HEK293 (cell line): ENCODE measurements around the gene PARP9.

ENCODE experiments used
- CTCF ChIA-PET: fragments of 350-600 bp; formaldehyde crosslinking; extraction: SDS; loops from one replicate; lab custom pipeline; 2021; ENCODE audit warnings: antibody characterized with exemption; lab: Yijun Ruan, JAX
- POLR2A ChIA-PET: fragments of 300-600 bp; formaldehyde crosslinking; extraction: SDS; loops from one replicate; lab custom pipeline; 2020; ENCODE audit warnings: antibody characterized with exemption, inconsistent platforms; lab: Yijun Ruan, JAX
- H3K27ac ChIP-seq: fragments of 200-500 bp; sonication (Bioruptor generic); 2 replicates; pipeline ENCODE4 v1.5.1; 2014; ENCODE audit warnings: low read depth, low read length, control low read depth, inconsistent platforms; ENCODE audit errors: extremely low read depth
- H3K36me3 ChIP-seq, 2 experiments: fragments of 200-500 bp in 1 of 2; sonication (Bioruptor generic) in 1 of 2; 1 replicate in 1 of 2; 2 replicates in 1 of 2; pipeline ENCODE4 v1.5.1; 2014 to 2017; ENCODE audit warnings: inconsistent platforms in 2 of 2, low read length in 2 of 2; ENCODE audit not compliant: control insufficient read depth in 2 of 2, insufficient read depth in 1 of 2
- H3K4me1 ChIP-seq: fragments of 200-500 bp; sonication (Bioruptor generic); 2 replicates; pipeline ENCODE4 v1.5.1; 2014; ENCODE audit warnings: mild to moderate bottlenecking, low read length, inconsistent platforms; ENCODE audit not compliant: control insufficient read depth, insufficient read depth
- H3K4me3 ChIP-seq: 2 replicates; pipeline ENCODE4 v1.5.1; 2011; ENCODE audit warnings: low read depth, mild to moderate bottlenecking, control low read depth, low read length, moderate library complexity
- H3K9me3 ChIP-seq: fragments of 200-500 bp; sonication (Bioruptor generic); 2 replicates; pipeline ENCODE4 v1.5.1; 2014; ENCODE audit warnings: low read depth, low read length, inconsistent platforms; ENCODE audit not compliant: control insufficient read depth, insufficient read depth
- GFI1B ChIP-seq: fragments of 450-650 bp; formaldehyde crosslinking; IDR thresholded peaks from 2 replicates; pipeline ENCODE4 v1.5.1; 2016; ENCODE audit warnings: missing biosample characterization, missing genetic modification characterization
- GLIS1 ChIP-seq: fragments of 450-650 bp; formaldehyde crosslinking; IDR thresholded peaks from 2 replicates; pipeline ENCODE4 v1.5.1; 2016; ENCODE audit warnings: missing biosample characterization, missing genetic modification characterization
- HOXA7 ChIP-seq: sonication (generic); formaldehyde crosslinking; IDR thresholded peaks from 2 replicates; pipeline ENCODE4 v1.8.1; 2022; ENCODE audit warnings: missing genetic modification reagents, borderline replicate concordance
- KLF9 ChIP-seq: fragments of 450-650 bp; formaldehyde crosslinking; IDR thresholded peaks from 2 replicates; pipeline ENCODE4 v1.5.1; 2016; ENCODE audit warnings: missing biosample characterization, missing genetic modification characterization, low read depth
- SCRT1 ChIP-seq: fragments of 450-650 bp; formaldehyde crosslinking; IDR thresholded peaks from 2 replicates; pipeline ENCODE4 v1.5.1; 2016; ENCODE audit warnings: missing biosample characterization, missing genetic modification characterization, borderline replicate concordance
- TCF7L2 ChIP-seq: IDR thresholded peaks from 2 replicates; pipeline ENCODE4 v1.6.1; 2011; ENCODE audit warnings: low read depth, mild to moderate bottlenecking, inconsistent platforms, low read length, moderate library complexity, borderline replicate concordance
- YY1 ChIP-seq: fragments of 450-650 bp; formaldehyde crosslinking; IDR thresholded peaks from 2 replicates; pipeline ENCODE4 v1.5.1; 2018; ENCODE audit warnings: missing biosample characterization, missing genetic modification characterization
- ZBTB48 ChIP-seq: fragments of 450-650 bp; formaldehyde crosslinking; IDR thresholded peaks from 2 replicates; pipeline ENCODE4 v1.5.1; 2016; ENCODE audit warnings: missing biosample characterization, missing genetic modification characterization
- ZEB2 ChIP-seq: fragments of 450-650 bp; formaldehyde crosslinking; IDR thresholded peaks from 2 replicates; pipeline ENCODE4 v1.5.1; 2016; ENCODE audit warnings: missing biosample characterization, missing genetic modification characterization
- ZNF146 ChIP-seq: fragments of 450-650 bp; formaldehyde crosslinking; IDR thresholded peaks from 2 replicates; pipeline ENCODE4 v1.5.1; 2016; ENCODE audit warnings: missing biosample characterization, missing genetic modification characterization
- ZNF184 ChIP-seq: fragments of 450-650 bp; IDR thresholded peaks from 2 replicates; pipeline ENCODE4 v1.5.1; 2018; ENCODE audit warnings: missing biosample characterization, mild to moderate bottlenecking, missing genetic modification characterization
- ZNF223 ChIP-seq: fragments of 450-650 bp; formaldehyde crosslinking; IDR thresholded peaks from 2 replicates; pipeline ENCODE4 v1.5.1; 2016; ENCODE audit warnings: missing biosample characterization, missing genetic modification characterization
- ZNF274 ChIP-seq, 2 experiments: fragments of 200-500 bp in 1 of 2; fragments of 450-650 bp in 1 of 2; sonication (Bioruptor generic) in 1 of 2; formaldehyde crosslinking in 1 of 2; IDR thresholded peaks; 2 replicates each; pipeline versions ENCODE4 v1.5.1 to v1.6.1; 2014 to 2016; ENCODE audit warnings: borderline replicate concordance in 1 of 2, inconsistent platforms in 1 of 2, low read length in 1 of 2, missing biosample characterization in 1 of 2, missing genetic modification characterization in 1 of 2
- ZNF302 ChIP-seq: fragments of 450-650 bp; formaldehyde crosslinking; IDR thresholded peaks from 2 replicates; pipeline ENCODE4 v1.5.1; 2016; ENCODE audit warnings: missing biosample characterization, missing genetic modification characterization, low read depth
- ZNF391 ChIP-seq: fragments of 450-650 bp; formaldehyde crosslinking; IDR thresholded peaks from 2 replicates; pipeline ENCODE4 v1.5.1; 2016; ENCODE audit warnings: low read depth, missing biosample characterization, missing genetic modification characterization, borderline replicate concordance
- ZNF510 ChIP-seq: fragments of 450-650 bp; formaldehyde crosslinking; IDR thresholded peaks from 2 replicates; pipeline ENCODE4 v1.5.1; 2018; ENCODE audit warnings: mild to moderate bottlenecking, missing genetic modification characterization, missing biosample characterization; ENCODE audit not compliant: insufficient replicate concordance
- ZNF560 ChIP-seq: fragments of 450-650 bp; formaldehyde crosslinking; IDR thresholded peaks from 2 replicates; pipeline ENCODE4 v1.5.1; 2017; ENCODE audit warnings: missing biosample characterization, missing genetic modification characterization, borderline replicate concordance
- ZNF600 ChIP-seq: fragments of 450-650 bp; formaldehyde crosslinking; IDR thresholded peaks from 2 replicates; pipeline ENCODE4 v1.5.1; 2016; ENCODE audit warnings: missing biosample characterization, missing genetic modification characterization
- ZNF658 ChIP-seq: fragments of 450-650 bp; formaldehyde crosslinking; IDR thresholded peaks from 2 replicates; pipeline ENCODE4; 2016; ENCODE audit warnings: missing biosample characterization, missing genetic modification characterization
- ZNF830 ChIP-seq: fragments of 450-650 bp; IDR thresholded peaks from 2 replicates; pipeline ENCODE4 v1.5.0; 2018; ENCODE audit warnings: missing biosample characterization, missing genetic modification characterization, low read depth, mild to moderate bottlenecking, moderate library complexity
- ZNF837 ChIP-seq: fragments of 450-650 bp; formaldehyde crosslinking; IDR thresholded peaks from 2 replicates; pipeline ENCODE4 v1.5.1; 2016; ENCODE audit warnings: missing biosample characterization, missing genetic modification characterization
- TF ChIP-seq, protein P1 (sequence below): fragments of 450-650 bp; formaldehyde crosslinking; conservative IDR thresholded peaks from 2 replicates; pipeline ENCODE4 v1.5.1; 2016; ENCODE audit warnings: low read depth, missing biosample characterization, missing genetic modification characterization
- TF ChIP-seq, protein P2 (sequence below): fragments of 450-650 bp; formaldehyde crosslinking; IDR thresholded peaks from 2 replicates; pipeline ENCODE4 v1.5.1; 2017; ENCODE audit warnings: missing biosample characterization, missing genetic modification characterization
- TF ChIP-seq, protein P3 (sequence below): fragments of 450-650 bp; formaldehyde crosslinking; IDR thresholded peaks from 2 replicates; pipeline ENCODE4 v1.5.1; 2016; ENCODE audit warnings: missing biosample characterization, missing genetic modification characterization
- TF ChIP-seq, protein P4 (sequence below): fragments of 450-650 bp; formaldehyde crosslinking; IDR thresholded peaks from 2 replicates; pipeline ENCODE4 v1.5.1; 2016; ENCODE audit warnings: missing biosample characterization, missing genetic modification characterization

Gene PARP9

DNA sequence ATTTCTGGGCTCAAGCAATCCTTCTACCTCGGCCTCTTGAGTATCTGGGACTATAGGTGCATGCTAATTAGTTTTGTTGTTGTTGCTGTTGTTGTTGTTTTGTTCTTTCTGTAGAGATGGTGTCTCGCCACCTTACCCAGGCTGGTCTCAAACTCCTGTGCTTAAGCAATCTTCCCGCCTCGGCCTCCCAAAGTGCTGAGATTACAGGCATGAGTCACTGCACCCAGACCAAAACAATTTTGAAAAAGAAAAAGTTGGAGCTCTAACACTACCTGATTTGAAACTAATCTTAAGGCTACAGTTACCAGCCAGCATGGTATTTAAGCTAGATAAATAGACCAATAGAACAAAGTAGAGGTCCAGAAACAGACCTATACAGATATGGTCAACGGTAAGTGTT lies 79.1 kb downstream of the PARP9 start:
- no peaks in the 10 kb centered on the region for H3K9me3 ChIP-seq
- H3K4me3 ChIP-seq = no peak overlapping the region
- no peak overlapping the region for H3K27ac ChIP-seq
- TF ChIP-seq ZNF600 (tag by site-specific recombination) = peak; percentile 65; the same call in 1 of the 2 replicates
- peak; percentile 36 for TF ChIP-seq GLIS1 (tag by site-specific recombination)
- TF ChIP-seq ZNF837 (tag by site-specific recombination) = no peak
- no peak for TF ChIP-seq ZNF830 (tag by site-specific recombination)
- TF ChIP-seq ZNF560 (tag by site-specific recombination) = no peak
- TF ChIP-seq TCF7L2 = no peak
- TF ChIP-seq GFI1B (tag by site-specific recombination) = 0 out of 2 replicates have a peak, but pooled peaks have one; percentile 51
- no peak for TF ChIP-seq ZNF510 (tag by site-specific recombination)
- TF ChIP-seq ZNF146 = no peak
- no peak for TF ChIP-seq YY1 (tag by site-specific recombination)
- TF ChIP-seq ZNF302 (tag by site-specific recombination) = no peak
- TF ChIP-seq ZNF274 (IDR thresholded peaks at IDR 0.05; ENCODE audit: low read length) = no peak
- TF ChIP-seq ZNF274 (tag by site-specific recombination; IDR thresholded peaks at IDR 0.05; ENCODE audit: borderline replicate concordance) = no peak
- no peak for TF ChIP-seq ZNF658 (tag by site-specific recombination)
- TF ChIP-seq KLF9 (tag by site-specific recombination) = no peak
- TF ChIP-seq, protein P1, sequence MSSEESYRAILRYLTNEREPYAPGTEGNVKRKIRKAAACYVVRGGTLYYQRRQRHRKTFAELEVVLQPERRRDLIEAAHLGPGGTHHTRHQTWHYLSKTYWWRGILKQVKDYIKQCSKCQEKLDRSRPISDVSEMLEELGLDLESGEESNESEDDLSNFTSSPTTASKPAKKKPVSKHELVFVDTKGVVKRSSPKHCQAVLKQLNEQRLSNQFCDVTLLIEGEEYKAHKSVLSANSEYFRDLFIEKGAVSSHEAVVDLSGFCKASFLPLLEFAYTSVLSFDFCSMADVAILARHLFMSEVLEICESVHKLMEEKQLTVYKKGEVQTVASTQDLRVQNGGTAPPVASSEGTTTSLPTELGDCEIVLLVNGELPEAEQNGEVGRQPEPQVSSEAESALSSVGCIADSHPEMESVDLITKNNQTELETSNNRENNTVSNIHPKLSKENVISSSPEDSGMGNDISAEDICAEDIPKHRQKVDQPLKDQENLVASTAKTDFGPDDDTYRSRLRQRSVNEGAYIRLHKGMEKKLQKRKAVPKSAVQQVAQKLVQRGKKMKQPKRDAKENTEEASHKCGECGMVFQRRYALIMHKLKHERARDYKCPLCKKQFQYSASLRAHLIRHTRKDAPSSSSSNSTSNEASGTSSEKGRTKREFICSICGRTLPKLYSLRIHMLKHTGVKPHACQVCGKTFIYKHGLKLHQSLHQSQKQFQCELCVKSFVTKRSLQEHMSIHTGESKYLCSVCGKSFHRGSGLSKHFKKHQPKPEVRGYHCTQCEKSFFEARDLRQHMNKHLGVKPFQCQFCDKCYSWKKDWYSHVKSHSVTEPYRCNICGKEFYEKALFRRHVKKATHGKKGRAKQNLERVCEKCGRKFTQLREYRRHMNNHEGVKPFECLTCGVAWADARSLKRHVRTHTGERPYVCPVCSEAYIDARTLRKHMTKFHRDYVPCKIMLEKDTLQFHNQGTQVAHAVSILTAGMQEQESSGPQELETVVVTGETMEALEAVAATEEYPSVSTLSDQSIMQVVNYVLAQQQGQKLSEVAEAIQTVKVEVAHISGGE (tag by site-specific recombination) = no peak
- no peak for TF ChIP-seq ZNF184 (tag by site-specific recombination)
- TF ChIP-seq, all 188 proteins: peak for 3
- H3K36me3 ChIP-seq = peaks cover 0 to 10% of the 10 kb centered on the region in 2 experiments; a peak in 1 of 3 replicates
- ChIA-PET CTCF (interaction anchor here (0.7 kb wide), 1 partner anchor 12 kb away, joined by 3 read pairs; no protein-coding TSS in a partner anchor), POLR2A (no interaction called here)
- no peaks in the 10 kb centered on the region for H3K4me1 ChIP-seq

DNA sequence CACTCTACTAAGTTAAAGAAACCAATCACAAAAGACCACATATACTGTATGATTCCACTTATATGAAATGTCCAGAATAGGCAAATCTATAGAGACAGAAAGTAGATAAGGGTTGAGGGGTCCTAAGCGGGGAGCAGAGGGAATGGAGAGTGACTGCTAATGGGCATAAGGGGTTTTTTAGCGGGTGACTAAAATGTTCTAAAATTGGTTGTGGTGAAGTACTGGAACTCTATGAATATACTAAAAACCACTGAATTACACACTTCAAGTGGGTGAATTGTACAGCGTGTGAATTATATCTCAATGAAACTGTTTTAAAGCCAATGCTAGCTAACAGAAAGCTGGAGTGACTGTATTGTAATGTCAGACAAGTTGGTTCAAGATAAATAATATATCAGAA lies 82.7 kb downstream of the PARP9 start:
- ChIA-PET POLR2A (no interaction called here), CTCF (no interaction called here)
- no peak overlapping the region for H3K4me3 ChIP-seq
- no peaks in the 10 kb centered on the region for H3K4me1 ChIP-seq
- no peak overlapping the region for H3K27ac ChIP-seq
- peaks cover 0 to 6% of the 10 kb centered on the region in 2 experiments; a peak in 1 of 3 replicates for H3K36me3 ChIP-seq
- H3K9me3 ChIP-seq = no peaks in the 10 kb centered on the region
- no peak for TF ChIP-seq ZNF302 (tag by site-specific recombination)
- TF ChIP-seq ZNF391 (tag by site-specific recombination) = no peak
- TF ChIP-seq, protein P2, sequence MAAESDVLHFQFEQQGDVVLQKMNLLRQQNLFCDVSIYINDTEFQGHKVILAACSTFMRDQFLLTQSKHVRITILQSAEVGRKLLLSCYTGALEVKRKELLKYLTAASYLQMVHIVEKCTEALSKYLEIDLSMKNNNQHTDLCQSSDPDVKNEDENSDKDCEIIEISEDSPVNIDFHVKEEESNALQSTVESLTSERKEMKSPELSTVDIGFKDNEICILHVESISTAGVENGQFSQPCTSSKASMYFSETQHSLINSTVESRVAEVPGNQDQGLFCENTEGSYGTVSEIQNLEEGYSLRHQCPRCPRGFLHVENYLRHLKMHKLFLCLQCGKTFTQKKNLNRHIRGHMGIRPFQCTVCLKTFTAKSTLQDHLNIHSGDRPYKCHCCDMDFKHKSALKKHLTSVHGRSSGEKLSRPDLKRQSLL (tag by site-specific recombination) = no peak
- TF ChIP-seq, protein P3, sequence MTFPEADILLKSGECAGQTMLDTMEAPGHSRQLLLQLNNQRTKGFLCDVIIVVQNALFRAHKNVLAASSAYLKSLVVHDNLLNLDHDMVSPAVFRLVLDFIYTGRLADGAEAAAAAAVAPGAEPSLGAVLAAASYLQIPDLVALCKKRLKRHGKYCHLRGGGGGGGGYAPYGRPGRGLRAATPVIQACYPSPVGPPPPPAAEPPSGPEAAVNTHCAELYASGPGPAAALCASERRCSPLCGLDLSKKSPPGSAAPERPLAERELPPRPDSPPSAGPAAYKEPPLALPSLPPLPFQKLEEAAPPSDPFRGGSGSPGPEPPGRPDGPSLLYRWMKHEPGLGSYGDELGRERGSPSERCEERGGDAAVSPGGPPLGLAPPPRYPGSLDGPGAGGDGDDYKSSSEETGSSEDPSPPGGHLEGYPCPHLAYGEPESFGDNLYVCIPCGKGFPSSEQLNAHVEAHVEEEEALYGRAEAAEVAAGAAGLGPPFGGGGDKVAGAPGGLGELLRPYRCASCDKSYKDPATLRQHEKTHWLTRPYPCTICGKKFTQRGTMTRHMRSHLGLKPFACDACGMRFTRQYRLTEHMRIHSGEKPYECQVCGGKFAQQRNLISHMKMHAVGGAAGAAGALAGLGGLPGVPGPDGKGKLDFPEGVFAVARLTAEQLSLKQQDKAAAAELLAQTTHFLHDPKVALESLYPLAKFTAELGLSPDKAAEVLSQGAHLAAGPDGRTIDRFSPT (tag by site-specific recombination) = no peak
- TF ChIP-seq, protein P4, sequence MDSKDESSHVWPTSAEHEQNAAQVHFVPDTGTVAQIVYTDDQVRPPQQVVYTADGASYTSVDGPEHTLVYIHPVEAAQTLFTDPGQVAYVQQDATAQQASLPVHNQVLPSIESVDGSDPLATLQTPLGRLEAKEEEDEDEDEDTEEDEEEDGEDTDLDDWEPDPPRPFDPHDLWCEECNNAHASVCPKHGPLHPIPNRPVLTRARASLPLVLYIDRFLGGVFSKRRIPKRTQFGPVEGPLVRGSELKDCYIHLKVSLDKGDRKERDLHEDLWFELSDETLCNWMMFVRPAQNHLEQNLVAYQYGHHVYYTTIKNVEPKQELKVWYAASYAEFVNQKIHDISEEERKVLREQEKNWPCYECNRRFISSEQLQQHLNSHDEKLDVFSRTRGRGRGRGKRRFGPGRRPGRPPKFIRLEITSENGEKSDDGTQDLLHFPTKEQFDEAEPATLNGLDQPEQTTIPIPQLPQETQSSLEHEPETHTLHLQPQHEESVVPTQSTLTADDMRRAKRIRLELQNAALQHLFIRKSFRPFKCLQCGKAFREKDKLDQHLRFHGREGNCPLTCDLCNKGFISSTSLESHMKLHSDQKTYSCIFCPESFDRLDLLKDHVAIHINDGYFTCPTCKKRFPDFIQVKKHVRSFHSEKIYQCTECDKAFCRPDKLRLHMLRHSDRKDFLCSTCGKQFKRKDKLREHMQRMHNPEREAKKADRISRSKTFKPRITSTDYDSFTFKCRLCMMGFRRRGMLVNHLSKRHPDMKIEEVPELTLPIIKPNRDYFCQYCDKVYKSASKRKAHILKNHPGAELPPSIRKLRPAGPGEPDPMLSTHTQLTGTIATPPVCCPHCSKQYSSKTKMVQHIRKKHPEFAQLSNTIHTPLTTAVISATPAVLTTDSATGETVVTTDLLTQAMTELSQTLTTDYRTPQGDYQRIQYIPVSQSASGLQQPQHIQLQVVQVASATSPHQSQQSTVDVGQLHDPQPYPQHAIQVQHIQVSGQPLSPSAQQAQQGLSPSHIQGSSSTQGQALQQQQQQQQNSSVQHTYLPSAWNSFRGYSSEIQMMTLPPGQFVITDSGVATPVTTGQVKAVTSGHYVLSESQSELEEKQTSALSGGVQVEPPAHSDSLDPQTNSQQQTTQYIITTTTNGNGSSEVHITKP (tag by site-specific recombination) = no peak
- TF ChIP-seq SCRT1 = no peak
- no peak for TF ChIP-seq ZBTB48 (tag by site-specific recombination)
- TF ChIP-seq ZNF223 (tag by site-specific recombination) = no peak
- no peak for TF ChIP-seq ZEB2 (tag by site-specific recombination)
- no peak for TF ChIP-seq HOXA7
